ENCODE results near the gene SORCS2.
A peak's percentile ranks its signal among the peaks of the same experiment; 100 is the strongest.

The SORCS2 gene

GRCh38 chr4:7252051-7252450 is 59.7 kb downstream of the SORCS2 start:
- DNase-seq (ENCODE audit: low read depth) = no peak
- no peak overlapping the region for H3K4me3 ChIP-seq (ENCODE audit: low read depth, low read length)
- TF ChIP-seq CTCF (IDR thresholded peaks at IDR 0.05; ENCODE audit: low read depth, low read length) (no peak), POLR2A (IDR thresholded peaks at IDR 0.05; ENCODE audit: extremely low read depth, insufficient read length) (no peak), MYC (IDR thresholded peaks at IDR 0.05; ENCODE audit: low read depth, low read length) (no peak), MAX (IDR thresholded peaks at IDR 0.05; ENCODE audit: low read depth, low read length) (no peak)

- no peak for DNase-seq (ENCODE audit: low read depth)
- TF ChIP-seq MAX (IDR thresholded peaks at IDR 0.05; ENCODE audit: low read depth, low read length) = no peak
- no peak for TF ChIP-seq MYC (IDR thresholded peaks at IDR 0.05; ENCODE audit: low read depth, low read length)
- TF ChIP-seq POLR2A (IDR thresholded peaks at IDR 0.05; ENCODE audit: extremely low read depth, insufficient read length) = no peak
- TF ChIP-seq CTCF (IDR thresholded peaks at IDR 0.05; ENCODE audit: low read depth, low read length) = no peak
- H3K4me3 ChIP-seq (ENCODE audit: low read depth, low read length) = no peak overlapping the region
These were observed 60.4 kb downstream of the SORCS2 start for GRCh38 chr4:7252510-7253340.

- H3K4me3 ChIP-seq (ENCODE audit: low read depth, low read length) = no peak overlapping the region
- no peak for TF ChIP-seq MAX (IDR thresholded peaks at IDR 0.05; ENCODE audit: low read depth, low read length)
- no peak for TF ChIP-seq CTCF (IDR thresholded peaks at IDR 0.05; ENCODE audit: low read depth, low read length)
- TF ChIP-seq POLR2A (IDR thresholded peaks at IDR 0.05; ENCODE audit: extremely low read depth, insufficient read length) = no peak
- no peak for TF ChIP-seq MYC (IDR thresholded peaks at IDR 0.05; ENCODE audit: low read depth, low read length)
- no peak for DNase-seq (ENCODE audit: low read depth)
These were observed 61.0 kb downstream of the SORCS2 start for GRCh38 chr4:7253341-7253700.

GRCh38 chr4:7253837-7254236 is 61.5 kb downstream of the SORCS2 start:
- no peak for DNase-seq (ENCODE audit: low read depth)
- no peak for TF ChIP-seq POLR2A (IDR thresholded peaks at IDR 0.05; ENCODE audit: extremely low read depth, insufficient read length)
- TF ChIP-seq MYC (IDR thresholded peaks at IDR 0.05; ENCODE audit: low read depth, low read length) = no peak
- no peak for TF ChIP-seq CTCF (IDR thresholded peaks at IDR 0.05; ENCODE audit: low read depth, low read length)
- TF ChIP-seq MAX (IDR thresholded peaks at IDR 0.05; ENCODE audit: low read depth, low read length) = no peak
- no peak overlapping the region for H3K4me3 ChIP-seq (ENCODE audit: low read depth, low read length)

- TF ChIP-seq MYC (IDR thresholded peaks at IDR 0.05; ENCODE audit: low read depth, low read length) (no peak), CTCF (IDR thresholded peaks at IDR 0.05; ENCODE audit: low read depth, low read length) (no peak), POLR2A (IDR thresholded peaks at IDR 0.05; ENCODE audit: extremely low read depth, insufficient read length) (no peak), MAX (IDR thresholded peaks at IDR 0.05; ENCODE audit: low read depth, low read length) (no peak)
- peak; percentile 48 for DNase-seq (ENCODE audit: low read depth)
- no peak overlapping the region for H3K4me3 ChIP-seq (ENCODE audit: low read depth, low read length)
These were observed 62.6 kb downstream of the SORCS2 start for GRCh38 chr4:7254736-7255487.
